ENCODE measurements around the gene CMSS1.

CMSS1 gene

DNA sequence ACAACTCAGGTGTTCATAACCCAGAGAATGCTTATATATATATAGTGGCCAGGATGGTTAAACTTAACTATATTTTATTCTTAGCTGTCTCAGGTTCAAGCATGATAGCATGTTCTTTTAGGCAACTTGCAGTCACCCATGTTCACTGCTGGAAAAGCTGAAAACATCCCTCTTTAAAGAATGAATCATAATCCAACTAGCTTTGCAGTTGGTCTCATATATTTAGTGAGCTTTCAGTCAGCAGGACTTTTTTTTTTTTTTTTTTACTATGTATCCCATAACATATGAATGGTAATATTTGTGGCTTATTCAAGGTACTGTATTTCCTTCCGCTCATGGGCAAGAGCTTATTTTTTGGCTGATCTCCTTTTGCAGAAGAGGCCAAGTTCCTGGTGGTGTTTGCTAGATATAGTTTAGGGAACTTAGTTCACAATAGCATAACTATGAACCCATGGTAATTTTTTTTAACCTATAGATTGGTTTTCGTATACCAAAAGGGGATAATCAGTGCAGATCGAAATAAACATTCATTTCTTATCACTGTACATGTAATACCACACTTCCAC, 77.6 kb downstream of the CMSS1 start:
- Histone ChIP-seq H3K4me2 (ENCODE audit: low read length) (no peak overlapping the region), H3K79me2 (ENCODE audit: control insufficient read depth, insufficient read depth, low read length, poor library complexity) (no peaks in the 10 kb centered on the region), H3K36me3 (ENCODE audit: control insufficient read depth in 1 of 2, insufficient read depth in 2 of 2, low read length in 2 of 2) (no peaks in the 10 kb centered on the region), H3K9me3 (ENCODE audit: insufficient read depth, low read depth, low read length) (no peaks in the 10 kb centered on the region), H3K79me1 (ENCODE audit: low read length) (no peaks in the 10 kb centered on the region), H3K18ac (ENCODE audit: low read length) (no peak overlapping the region), H4K91ac (ENCODE audit: low read depth, low read length) (no peak overlapping the region), H2BK12ac (ENCODE audit: low read length) (no peak overlapping the region), H4K12ac (ENCODE audit: low read depth, low read length) (no peak overlapping the region), H3K9ac (ENCODE audit: low read length) (no peak overlapping the region), H2AFZ (ENCODE audit: insufficient read depth, low read length, poor library complexity) (no peak overlapping the region), H3K27ac (ENCODE audit: low read depth, low read length) (no peak overlapping the region), H3K4me3 (ENCODE audit: low read depth, low read length) (no peak overlapping the region), H3K4me1 (ENCODE audit: control insufficient read depth in 1 of 2, insufficient read depth in 2 of 2, low read length in 2 of 2) (peaks cover 0 to 2% of the 10 kb centered on the region in 2 experiments), H2BK120ac (ENCODE audit: insufficient read depth, low read length, poor library complexity) (no peak overlapping the region), H2BK5ac (ENCODE audit: low read depth, low read length, poor library complexity) (no peak overlapping the region), H4K8ac (ENCODE audit: low read depth, low read length) (no peak overlapping the region), H3K14ac (ENCODE audit: low read length) (no peak overlapping the region), H3K4ac (ENCODE audit: low read depth, low read length) (no peak overlapping the region), H3K27me3 (ENCODE audit: insufficient read depth, low read length) (no peaks in the 10 kb centered on the region), H3K23ac (ENCODE audit: low read length) (no peak overlapping the region), H2AK5ac (ENCODE audit: low read length) (no peak overlapping the region)
- WGBS (ENCODE audit: extremely low coverage, insufficient coverage, insufficient read length), result no CpG with 5 or more reads among the region's 3 CpGs
- no peak for DNase-seq

DNA sequence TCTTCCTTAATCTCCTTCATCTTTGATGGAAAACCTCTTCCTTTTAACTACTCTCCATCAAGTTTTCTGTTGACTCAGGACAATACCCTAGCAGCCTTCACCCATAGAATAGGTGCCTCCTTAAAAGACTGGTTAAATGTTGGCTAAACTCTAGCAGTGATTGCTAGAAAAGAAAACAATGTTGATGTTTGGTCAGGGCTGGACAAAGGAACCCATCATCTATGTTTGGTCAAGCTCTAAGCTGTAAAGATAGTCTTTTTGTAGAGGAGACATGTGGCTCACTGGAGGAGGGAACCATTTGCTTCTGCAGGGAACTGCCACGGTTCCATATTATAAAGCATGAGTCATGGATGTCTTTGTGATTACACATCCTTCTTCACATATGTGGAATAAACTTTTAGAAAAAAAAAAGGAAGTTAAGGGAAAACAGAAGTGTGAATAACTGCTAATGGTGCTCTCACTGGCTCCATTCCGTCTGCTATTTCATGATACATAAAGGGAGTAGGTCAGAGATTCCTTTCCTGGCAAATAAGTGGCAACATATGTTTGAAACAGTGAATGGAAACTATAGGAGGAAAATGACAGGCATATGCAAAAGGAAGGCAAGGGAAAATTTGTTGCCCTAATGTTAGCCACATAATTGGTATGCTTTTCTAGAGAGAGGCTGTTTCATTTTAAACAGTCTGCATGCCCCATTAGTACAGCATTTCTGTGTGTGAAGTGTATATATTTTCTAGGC, 78.2 kb downstream of the CMSS1 start:
- Histone ChIP-seq H3K4me1 (ENCODE audit: control insufficient read depth in 1 of 2, insufficient read depth in 2 of 2, low read length in 2 of 2) (peaks cover 0 to 2% of the 10 kb centered on the region in 2 experiments), H2AK5ac (ENCODE audit: low read length) (no peak overlapping the region), H3K79me1 (ENCODE audit: low read length) (peaks cover 2% of the 10 kb centered on the region), H3K27me3 (ENCODE audit: insufficient read depth, low read length) (no peaks in the 10 kb centered on the region), H3K4me2 (ENCODE audit: low read length) (no peak overlapping the region), H4K12ac (ENCODE audit: low read depth, low read length) (no peak overlapping the region), H2BK120ac (ENCODE audit: insufficient read depth, low read length, poor library complexity) (no peak overlapping the region), H2BK12ac (ENCODE audit: low read length) (no peak overlapping the region), H3K18ac (ENCODE audit: low read length) (no peak overlapping the region), H3K4ac (ENCODE audit: low read depth, low read length) (no peak overlapping the region), H3K27ac (ENCODE audit: low read depth, low read length) (peak overlapping the region; percentile 39), H3K36me3 (ENCODE audit: control insufficient read depth in 1 of 2, insufficient read depth in 2 of 2, low read length in 2 of 2) (no peaks in the 10 kb centered on the region), H3K9me3 (ENCODE audit: insufficient read depth, low read depth, low read length) (no peaks in the 10 kb centered on the region), H3K23ac (ENCODE audit: low read length) (no peak overlapping the region), H3K79me2 (ENCODE audit: control insufficient read depth, insufficient read depth, low read length, poor library complexity) (no peaks in the 10 kb centered on the region), H3K9ac (ENCODE audit: low read length) (no peak overlapping the region), H3K4me3 (ENCODE audit: low read depth, low read length) (no peak overlapping the region), H2BK5ac (ENCODE audit: low read depth, low read length, poor library complexity) (no peak overlapping the region), H2AFZ (ENCODE audit: insufficient read depth, low read length, poor library complexity) (no peak overlapping the region), H4K8ac (ENCODE audit: low read depth, low read length) (no peak overlapping the region), H4K91ac (ENCODE audit: low read depth, low read length) (no peak overlapping the region), H3K14ac (ENCODE audit: low read length) (no peak overlapping the region)
- WGBS (ENCODE audit: extremely low coverage, insufficient coverage, insufficient read length), result no CpG with 5 or more reads among the region's 2 CpGs
- DNase-seq, result peak; percentile 23 to 68

DNA sequence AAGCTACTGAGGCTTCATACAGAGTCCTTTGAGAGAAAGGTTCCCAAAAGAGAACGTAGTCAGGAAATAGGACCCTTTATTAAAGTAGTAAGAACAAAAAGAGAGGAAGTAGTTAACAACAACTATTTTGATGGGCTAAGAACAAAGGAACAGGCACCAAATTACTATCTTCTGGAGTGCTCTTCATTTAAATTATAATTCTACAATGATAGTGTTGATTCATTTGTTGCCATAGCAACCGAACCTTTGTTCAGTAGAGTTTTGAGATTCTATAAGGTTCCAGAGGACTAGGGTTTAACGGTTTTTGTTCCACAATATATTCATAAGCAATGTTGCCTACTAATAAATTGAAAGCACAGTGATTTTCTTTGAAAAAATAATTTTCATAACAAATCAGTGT, 78.8 kb downstream of the CMSS1 start:
- Histone ChIP-seq H2BK12ac (ENCODE audit: low read length) (no peak overlapping the region), H3K27me3 (ENCODE audit: insufficient read depth, low read length) (no peaks in the 10 kb centered on the region), H4K8ac (ENCODE audit: low read depth, low read length) (no peak overlapping the region), H3K4me2 (ENCODE audit: low read length) (no peak overlapping the region), H3K9me3 (ENCODE audit: insufficient read depth, low read depth, low read length) (no peaks in the 10 kb centered on the region), H2AFZ (ENCODE audit: insufficient read depth, low read length, poor library complexity) (no peak overlapping the region), H3K79me2 (ENCODE audit: control insufficient read depth, insufficient read depth, low read length, poor library complexity) (no peaks in the 10 kb centered on the region), H2BK5ac (ENCODE audit: low read depth, low read length, poor library complexity) (no peak overlapping the region), H3K4me1 (ENCODE audit: control insufficient read depth in 1 of 2, insufficient read depth in 2 of 2, low read length in 2 of 2) (peaks cover 0 to 2% of the 10 kb centered on the region in 2 experiments), H3K14ac (ENCODE audit: low read length) (no peak overlapping the region), H3K18ac (ENCODE audit: low read length) (no peak overlapping the region), H3K23ac (ENCODE audit: low read length) (no peak overlapping the region), H3K36me3 (ENCODE audit: control insufficient read depth in 1 of 2, insufficient read depth in 2 of 2, low read length in 2 of 2) (no peaks in the 10 kb centered on the region), H3K4me3 (ENCODE audit: low read depth, low read length) (no peak overlapping the region), H3K9ac (ENCODE audit: low read length) (no peak overlapping the region), H3K79me1 (ENCODE audit: low read length) (peaks cover 2% of the 10 kb centered on the region), H4K91ac (ENCODE audit: low read depth, low read length) (no peak overlapping the region), H4K12ac (ENCODE audit: low read depth, low read length) (no peak overlapping the region), H3K27ac (ENCODE audit: low read depth, low read length) (peak overlapping the region; percentile 39), H3K4ac (ENCODE audit: low read depth, low read length) (no peak overlapping the region), H2AK5ac (ENCODE audit: low read length) (no peak overlapping the region), H2BK120ac (ENCODE audit: insufficient read depth, low read length, poor library complexity) (no peak overlapping the region)
- no peak for DNase-seq
- WGBS (ENCODE audit: extremely low coverage, insufficient coverage, insufficient read length), result no CpG with 5 or more reads among the region's 3 CpGs

DNA sequence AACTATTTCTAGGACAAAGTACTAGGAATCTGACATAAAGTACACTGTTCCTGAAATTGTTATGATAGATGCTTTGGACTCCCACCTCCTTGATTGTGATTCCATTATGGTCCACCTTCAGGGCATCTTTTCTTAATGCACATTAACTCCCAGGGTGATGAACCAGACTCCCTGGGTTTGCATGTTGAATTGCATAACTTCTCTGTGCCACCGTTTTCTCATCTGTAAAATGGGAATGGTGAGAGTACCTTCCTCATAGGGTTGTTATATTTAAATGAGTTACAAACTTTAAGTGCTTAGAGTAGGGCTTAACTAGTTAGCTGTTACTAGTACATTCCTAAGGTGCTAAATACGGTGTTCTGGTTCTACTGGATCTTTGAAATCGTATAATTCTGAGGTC, 81.9 kb downstream of the CMSS1 start:
- H3K4me2 ChIP-seq (ENCODE audit: low read length), result no peak overlapping the region

More for the DNA sequence above, 81.9 kb downstream of the CMSS1 start:
- no peak overlapping the region for H2BK5ac ChIP-seq (ENCODE audit: low read depth, low read length, poor library complexity)
- no peaks in the 10 kb centered on the region for H3K27me3 ChIP-seq (ENCODE audit: insufficient read depth, low read length)
- no peak overlapping the region for H3K4ac ChIP-seq (ENCODE audit: low read depth, low read length)
- H2BK12ac ChIP-seq (ENCODE audit: low read length), result no peak overlapping the region
- no peak overlapping the region for H4K12ac ChIP-seq (ENCODE audit: low read depth, low read length)
- H2AFZ ChIP-seq (ENCODE audit: insufficient read depth, low read length, poor library complexity), result no peak overlapping the region
- no peaks in the 10 kb centered on the region for H3K36me3 ChIP-seq (ENCODE audit: control insufficient read depth in 1 of 2, insufficient read depth in 2 of 2, low read length in 2 of 2)
- no peaks in the 10 kb centered on the region for H3K9me3 ChIP-seq (ENCODE audit: insufficient read depth, low read depth, low read length)
- no peak overlapping the region for H2BK120ac ChIP-seq (ENCODE audit: insufficient read depth, low read length, poor library complexity)
- H3K4me3 ChIP-seq (ENCODE audit: low read depth, low read length), result no peak overlapping the region
- H4K91ac ChIP-seq (ENCODE audit: low read depth, low read length), result no peak overlapping the region
- no peak overlapping the region for H3K27ac ChIP-seq (ENCODE audit: low read depth, low read length)
- H3K79me1 ChIP-seq (ENCODE audit: low read length), result peaks cover 2% of the 10 kb centered on the region
- H4K8ac ChIP-seq (ENCODE audit: low read depth, low read length), result no peak overlapping the region
- H3K4me1 ChIP-seq (ENCODE audit: control insufficient read depth in 1 of 2, insufficient read depth in 2 of 2, low read length in 2 of 2), result peaks cover 0 to 2% of the 10 kb centered on the region in 2 experiments
- H3K14ac ChIP-seq (ENCODE audit: low read length), result no peak overlapping the region
- no peak overlapping the region for H2AK5ac ChIP-seq (ENCODE audit: low read length)
- DNase-seq, result peak in 1 of 2 donors; percentile 24
- WGBS (ENCODE audit: extremely low coverage, insufficient coverage, insufficient read length), result no CpG with 5 or more reads among the region's 3 CpGs
- no peaks in the 10 kb centered on the region for H3K79me2 ChIP-seq (ENCODE audit: control insufficient read depth, insufficient read depth, low read length, poor library complexity)
- H3K18ac ChIP-seq (ENCODE audit: low read length), result no peak overlapping the region
- no peak overlapping the region for H3K23ac ChIP-seq (ENCODE audit: low read length)
- H3K9ac ChIP-seq (ENCODE audit: low read length), result no peak overlapping the region
